Activated CD4-positive, alpha-beta T cell treated with anti-CD3 and anti-CD28 coated beads for 4 hours (primary cell): ENCODE data around the gene PTPN18.

Source experiments
- DNase-seq, 2 donors: peaks; one replicate each; pipeline ENCODE4 v3.0.0-alpha.2; 2020

Gene PTPN18

DNA sequence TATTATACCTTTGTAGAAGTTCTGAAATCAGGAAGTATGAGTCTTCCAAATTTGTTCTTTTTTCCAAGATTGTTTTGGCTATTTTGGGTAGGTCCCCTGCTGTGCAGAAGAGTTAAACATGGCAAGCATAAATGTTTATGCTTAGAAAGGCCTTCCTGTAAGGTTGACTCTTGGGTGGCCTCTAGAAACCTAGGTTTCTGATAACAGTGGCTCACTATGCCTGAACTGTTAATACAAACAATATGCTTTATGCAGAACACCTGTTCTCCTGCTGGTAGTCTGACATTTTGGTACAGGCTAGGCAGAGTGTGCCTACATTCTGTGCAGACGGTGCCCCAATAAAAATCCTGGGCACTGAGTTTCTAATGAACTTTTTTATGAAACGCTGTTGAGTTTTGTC is 10.1 kb downstream of the PTPN18 start:
- DNase-seq = no peak

- no peak for DNase-seq
These were observed 10.9 kb downstream of the PTPN18 start for GRCh38 chr2:130366720-130367119.

DNA sequence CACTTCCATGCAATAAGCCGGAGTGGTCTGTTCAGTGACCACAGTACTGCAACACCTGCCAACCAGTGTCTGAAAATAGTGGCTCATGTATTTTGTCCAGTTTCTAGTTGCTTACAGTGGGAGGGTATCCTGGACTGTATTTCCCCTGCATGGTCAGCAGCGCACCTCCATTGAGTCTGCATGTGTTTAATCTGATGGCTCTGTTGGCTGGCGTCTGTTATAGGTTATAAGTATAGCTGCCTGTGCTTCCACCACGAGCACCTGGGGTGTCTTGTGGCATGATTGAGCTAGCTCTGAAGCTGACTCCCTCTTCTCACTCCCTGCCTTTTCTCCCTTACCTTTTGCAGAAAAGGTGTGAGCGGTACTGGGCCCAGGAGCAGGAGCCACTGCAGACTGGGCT is 12.9 kb downstream of the PTPN18 start:
- no peak for DNase-seq

- DNase-seq = no peak
These were observed 13.6 kb downstream of the PTPN18 start for GRCh38 chr2:130369311-130369964.

DNA sequence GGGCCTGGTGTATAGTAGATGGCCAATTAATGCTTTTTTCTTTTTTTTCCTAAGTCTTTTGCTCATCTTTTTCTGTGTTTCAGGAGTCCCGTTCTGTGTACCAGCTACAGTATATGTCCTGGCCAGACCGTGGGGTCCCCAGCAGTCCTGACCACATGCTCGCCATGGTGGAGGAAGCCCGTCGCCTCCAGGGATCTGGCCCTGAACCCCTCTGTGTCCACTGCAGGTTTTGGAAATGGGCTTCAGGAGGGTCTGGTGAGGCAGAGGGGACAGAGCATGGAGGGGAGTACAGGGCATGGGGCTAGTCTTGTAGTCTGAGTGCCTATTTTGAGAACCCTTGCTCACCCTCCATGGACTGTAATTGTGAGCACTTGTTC is 14.1 kb downstream of the PTPN18 start:
- DNase-seq = no peak

- DNase-seq = peak; percentile 20 to 28
These were observed 14.6 kb downstream of the PTPN18 start for GRCh38 chr2:130370490-130370889.

GRCh38 chr2:130371723-130372054 is 15.8 kb downstream of the PTPN18 start:
- no peak for DNase-seq

GRCh38 chr2:130372055-130372832 is 16.4 kb downstream of the PTPN18 start:
- peak; percentile 57 to 67 for DNase-seq

- DNase-seq = no peak
These were observed 17.3 kb downstream of the PTPN18 start for GRCh38 chr2:130372833-130373807.

GRCh38 chr2:130373808-130374365 is 18.0 kb downstream of the PTPN18 start:
- no peak for DNase-seq

DNA sequence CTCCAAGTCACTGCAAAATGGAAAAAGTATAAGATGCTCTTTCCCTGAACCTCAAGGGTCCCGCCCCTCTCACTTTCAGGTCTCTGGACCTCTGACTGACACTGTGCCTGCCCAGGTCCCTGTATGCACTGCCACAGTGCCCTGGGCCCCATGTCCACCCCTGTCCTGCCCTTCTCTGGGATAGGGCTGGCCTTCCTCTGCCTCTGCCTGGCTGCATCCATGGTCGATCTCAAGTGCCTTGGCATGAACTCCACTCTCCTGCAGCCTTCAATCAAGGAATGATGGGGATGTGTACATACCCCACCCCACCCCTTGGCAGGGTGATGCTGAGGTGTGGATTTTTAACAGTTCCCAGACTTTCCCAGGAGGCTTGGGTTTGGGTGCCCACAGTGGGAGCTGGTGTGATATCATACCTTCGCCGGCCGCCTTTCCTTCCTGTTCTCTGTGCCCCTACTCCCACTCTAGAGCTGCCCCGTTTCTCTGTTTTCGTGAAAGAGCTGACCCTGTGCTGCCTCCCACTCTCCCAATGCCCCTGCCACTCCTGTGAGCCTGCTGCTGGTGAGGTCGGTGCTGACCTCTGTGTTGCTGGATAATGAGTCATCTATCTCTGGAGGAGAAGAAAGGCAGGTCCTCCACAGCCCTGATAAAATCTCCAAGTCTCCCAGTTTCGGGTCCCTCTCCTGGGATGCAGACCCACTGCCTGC is 18.9 kb downstream of the PTPN18 start:
- no peak for DNase-seq

- no peak for DNase-seq
These were observed 19.7 kb downstream of the PTPN18 start for GRCh38 chr2:130375291-130376266.

DNA sequence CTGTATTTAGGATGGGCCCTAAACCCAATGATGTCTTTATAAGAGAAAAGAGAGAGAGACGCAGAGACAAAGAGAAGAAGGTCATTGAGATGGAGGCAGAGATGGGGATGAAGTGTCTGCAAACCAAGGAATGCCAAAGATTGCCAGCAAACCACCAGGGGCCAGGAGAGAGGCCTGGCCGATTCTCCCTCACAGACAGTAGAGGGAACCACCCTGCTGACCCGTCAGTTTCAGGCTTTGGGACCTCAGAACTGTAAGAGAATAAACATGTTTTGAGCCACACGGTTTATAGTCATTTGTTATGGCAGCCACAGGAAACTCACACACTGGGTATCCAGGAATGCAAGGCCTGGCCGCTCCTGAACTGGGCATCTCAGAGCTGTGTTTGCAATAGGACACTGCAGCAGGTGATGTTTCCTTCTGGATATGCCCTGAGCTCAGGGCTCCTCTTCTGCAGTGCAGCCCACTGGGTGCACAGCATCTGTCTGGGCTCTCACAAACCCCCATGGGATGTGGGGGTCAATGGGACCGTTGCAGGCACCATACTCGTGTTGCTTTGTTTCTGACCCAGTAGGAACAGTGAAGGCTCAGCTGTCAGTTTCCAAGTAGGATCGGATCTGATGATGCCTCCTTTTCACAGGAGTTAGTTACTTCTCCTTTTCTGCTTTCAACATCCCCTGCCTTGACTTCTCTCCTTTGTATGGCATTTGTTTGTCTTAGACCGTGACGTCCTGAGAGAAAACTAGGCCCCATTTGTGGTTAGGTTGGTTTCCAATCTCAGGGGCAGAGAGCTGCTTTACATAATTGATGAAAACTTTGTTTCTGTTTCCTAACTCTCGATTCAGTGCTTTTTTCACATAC is 20.8 kb downstream of the PTPN18 start:
- DNase-seq = no peak

GRCh38 chr2:130377491-130377890 is 21.6 kb downstream of the PTPN18 start:
- no peak for DNase-seq

- no peak for DNase-seq
These were observed 22.5 kb downstream of the PTPN18 start for GRCh38 chr2:130378206-130378897.

- DNase-seq = no peak
These were observed 23.0 kb downstream of the PTPN18 start for GRCh38 chr2:130378898-130379214.

GRCh38 chr2:130380096-130380934 is 24.5 kb downstream of the PTPN18 start:
- DNase-seq = no peak

- DNase-seq = no peak
These were observed 25.3 kb downstream of the PTPN18 start for GRCh38 chr2:130381145-130381544.

DNA sequence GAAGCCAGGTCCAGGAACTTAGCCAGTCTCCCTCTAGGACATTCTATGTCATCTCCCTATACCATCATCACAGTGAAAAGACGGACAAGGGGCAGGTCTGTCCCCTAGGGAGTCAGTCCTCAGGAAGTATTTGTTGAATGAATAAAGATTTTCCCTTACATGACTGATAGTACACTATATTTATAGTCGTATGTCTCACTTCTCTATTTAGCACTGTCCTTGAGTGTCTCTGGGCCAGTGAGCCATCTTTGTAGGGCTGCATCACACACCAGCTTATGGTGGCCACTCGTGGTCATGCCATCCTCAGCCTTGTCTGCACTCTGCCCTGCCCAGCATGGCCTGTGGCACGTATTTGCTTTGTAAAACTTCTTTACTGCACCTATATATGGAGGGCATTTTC is 25.8 kb downstream of the PTPN18 start:
- no peak for DNase-seq
